Kidney epithelial cell (primary cell): ENCODE data around the gene SASS6. TPM values are rescaled to one million over a fixed set of nuclear protein-coding genes. Genes with fewer than 3 reads are reported as not detected.

ENCODE experiments used
- DNase-seq: peaks from one replicate; pipeline ENCODE4 v3.0.0-alpha.2; 2010; ENCODE audit warnings: low read depth
- H3K27me3 ChIP-seq: 2 replicates; pipeline ENCODE4 v1.6.0; 2011; ENCODE audit warnings: low read length; ENCODE audit not compliant: control insufficient read depth, insufficient read depth
- H3K36me3 ChIP-seq: 2 replicates; pipeline ENCODE4 v1.5.1; 2011; ENCODE audit warnings: low read length; ENCODE audit not compliant: control insufficient read depth, insufficient read depth
- H3K4me3 ChIP-seq: 2 replicates; pipeline ENCODE4 v1.5.1; 2011; ENCODE audit warnings: low read depth, mild to moderate bottlenecking, control low read depth, low read length
- CTCF ChIP-seq: IDR thresholded peaks from 2 replicates; pipeline ENCODE4 v1.5.1; 2011; ENCODE audit warnings: mild to moderate bottlenecking, moderate library complexity, low read length, control low read depth, inconsistent platforms; ENCODE audit not compliant: insufficient read depth, poor library complexity, severe bottlenecking
- total RNA-seq: library from RNA; depleted of rRNA; stranded (reverse); fragments of >200 nt; gene quantifications from 2 replicates; pipeline ENCODE4 v1.2.3, GENCODE V29; 2015

SASS6 gene
- total RNA-seq, 1 donor from 2014 or later = 5.3 TPM

GRCh38 chr1:100070201-100070939, 62.4 kb downstream of the SASS6 start:
- TF ChIP-seq CTCF = no peak

GRCh38 chr1:100065969-100066227, 66.8 kb downstream of the SASS6 start:
- no peaks in the 10 kb centered on the region for H3K27me3 ChIP-seq
- H3K4me3 ChIP-seq = no peak overlapping the region
- peaks cover 1% of the 10 kb centered on the region for H3K36me3 ChIP-seq
- DNase-seq = no peak
- no peak for TF ChIP-seq CTCF

More at GRCh38 chr1:100070201-100070939, 62.4 kb downstream of the SASS6 start:
- no peak for DNase-seq
- peaks cover 1% of the 10 kb centered on the region for H3K36me3 ChIP-seq
- H3K27me3 ChIP-seq = no peaks in the 10 kb centered on the region
- no peak overlapping the region for H3K4me3 ChIP-seq

- Histone ChIP-seq H3K4me3 (no peak overlapping the region), H3K27me3 (no peaks in the 10 kb centered on the region), H3K36me3 (peaks cover 1% of the 10 kb centered on the region)
- TF ChIP-seq CTCF = no peak
- no peak for DNase-seq
Observed at GRCh38 chr1:100065183-100065968, 67.4 kb downstream of the SASS6 start.

GRCh38 chr1:100061681-100062080, 71.0 kb downstream of the SASS6 start:
- Histone ChIP-seq H3K4me3 (no peak overlapping the region), H3K36me3 (no peaks in the 10 kb centered on the region), H3K27me3 (no peaks in the 10 kb centered on the region)
- TF ChIP-seq CTCF = no peak
- DNase-seq = no peak

GRCh38 chr1:100053727-100054126, 79.0 kb downstream of the SASS6 start:
- Histone ChIP-seq H3K27me3 (no peaks in the 10 kb centered on the region), H3K4me3 (no peak overlapping the region), H3K36me3 (no peaks in the 10 kb centered on the region)
- DNase-seq = no peak
- no peak for TF ChIP-seq CTCF

GRCh38 chr1:100053119-100053518, 79.6 kb downstream of the SASS6 start:
- Histone ChIP-seq H3K27me3 (no peaks in the 10 kb centered on the region), H3K36me3 (no peaks in the 10 kb centered on the region), H3K4me3 (no peak overlapping the region)
- no peak for TF ChIP-seq CTCF
- DNase-seq = no peak
